ENCODE results near the gene PALB2.

PALB2 gene

DNA sequence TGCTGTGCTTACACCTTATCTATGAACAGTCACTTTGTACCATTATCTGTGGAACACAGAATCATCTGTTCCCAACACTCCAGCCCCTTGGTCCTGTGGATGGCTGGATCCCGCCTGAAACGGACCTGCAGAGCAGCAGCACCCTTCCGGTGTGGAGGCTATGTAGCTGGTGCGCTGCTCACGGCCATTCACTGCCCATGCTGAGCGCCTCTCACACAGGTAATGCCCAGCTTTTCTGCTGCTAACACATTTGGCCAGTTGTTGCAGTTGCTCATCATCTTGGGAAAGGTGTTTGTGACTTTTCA, 26.2 kb upstream of the PALB2 start:
- TF ChIP-seq SIN3A (IDR thresholded peaks at IDR 0.05; ENCODE audit: borderline replicate concordance, insufficient read depth, low read length) (no peak), TAF1 (IDR thresholded peaks at IDR 0.05; ENCODE audit: borderline replicate concordance, insufficient read depth, low read length) (no peak), POLR2AphosphoS5 (IDR thresholded peaks at IDR 0.05; ENCODE audit: low read depth, low read length) (no peak), FOXP2 (optimal IDR thresholded peaks at IDR 0.05; ENCODE audit: borderline replicate concordance, extremely low read depth, extremely low read length, insufficient read depth) (no peak)
- TF ChIP-seq, protein P1, sequence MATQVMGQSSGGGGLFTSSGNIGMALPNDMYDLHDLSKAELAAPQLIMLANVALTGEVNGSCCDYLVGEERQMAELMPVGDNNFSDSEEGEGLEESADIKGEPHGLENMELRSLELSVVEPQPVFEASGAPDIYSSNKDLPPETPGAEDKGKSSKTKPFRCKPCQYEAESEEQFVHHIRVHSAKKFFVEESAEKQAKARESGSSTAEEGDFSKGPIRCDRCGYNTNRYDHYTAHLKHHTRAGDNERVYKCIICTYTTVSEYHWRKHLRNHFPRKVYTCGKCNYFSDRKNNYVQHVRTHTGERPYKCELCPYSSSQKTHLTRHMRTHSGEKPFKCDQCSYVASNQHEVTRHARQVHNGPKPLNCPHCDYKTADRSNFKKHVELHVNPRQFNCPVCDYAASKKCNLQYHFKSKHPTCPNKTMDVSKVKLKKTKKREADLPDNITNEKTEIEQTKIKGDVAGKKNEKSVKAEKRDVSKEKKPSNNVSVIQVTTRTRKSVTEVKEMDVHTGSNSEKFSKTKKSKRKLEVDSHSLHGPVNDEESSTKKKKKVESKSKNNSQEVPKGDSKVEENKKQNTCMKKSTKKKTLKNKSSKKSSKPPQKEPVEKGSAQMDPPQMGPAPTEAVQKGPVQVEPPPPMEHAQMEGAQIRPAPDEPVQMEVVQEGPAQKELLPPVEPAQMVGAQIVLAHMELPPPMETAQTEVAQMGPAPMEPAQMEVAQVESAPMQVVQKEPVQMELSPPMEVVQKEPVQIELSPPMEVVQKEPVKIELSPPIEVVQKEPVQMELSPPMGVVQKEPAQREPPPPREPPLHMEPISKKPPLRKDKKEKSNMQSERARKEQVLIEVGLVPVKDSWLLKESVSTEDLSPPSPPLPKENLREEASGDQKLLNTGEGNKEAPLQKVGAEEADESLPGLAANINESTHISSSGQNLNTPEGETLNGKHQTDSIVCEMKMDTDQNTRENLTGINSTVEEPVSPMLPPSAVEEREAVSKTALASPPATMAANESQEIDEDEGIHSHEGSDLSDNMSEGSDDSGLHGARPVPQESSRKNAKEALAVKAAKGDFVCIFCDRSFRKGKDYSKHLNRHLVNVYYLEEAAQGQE (IDR thresholded peaks at IDR 0.05; ENCODE audit: insufficient read depth in 1 of 2, low read depth in 2 of 2, low read length in 2 of 2) = no peak

DNA sequence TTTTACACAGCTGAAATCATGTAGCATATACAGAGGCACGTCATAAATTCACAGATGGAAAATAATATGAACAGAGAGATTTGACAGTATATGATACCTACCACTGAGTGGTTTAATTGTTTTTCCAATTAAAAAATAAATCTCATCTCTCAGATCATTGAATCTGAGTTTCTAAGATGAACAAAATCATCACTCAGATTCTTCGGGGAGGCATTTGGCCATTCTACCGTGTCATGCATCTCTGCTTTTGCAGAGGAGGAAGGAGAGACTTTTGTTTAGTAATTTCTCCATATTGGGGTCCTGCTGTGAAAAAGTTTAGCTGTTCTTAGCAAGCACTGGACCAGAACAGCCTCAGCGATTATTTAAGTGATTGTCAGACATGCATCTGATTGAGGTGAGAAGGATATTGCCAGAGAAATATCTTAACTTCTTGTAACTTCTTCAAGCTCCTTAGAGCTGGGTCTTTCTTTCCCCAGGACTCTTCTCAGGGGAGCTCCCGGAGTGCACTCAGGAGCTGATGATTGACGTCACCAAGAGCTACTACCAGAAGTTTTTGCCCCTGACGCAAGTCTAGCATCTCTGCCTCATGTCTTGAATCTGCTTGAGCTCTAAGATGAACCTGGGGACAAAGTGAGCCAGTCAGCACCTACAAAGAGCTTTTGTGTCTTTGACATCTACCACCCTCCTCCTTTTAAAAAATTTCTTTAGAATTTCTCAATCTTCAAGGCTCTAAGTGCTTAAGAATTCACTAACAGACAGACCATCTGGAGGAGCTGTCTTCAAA, 25.7 kb upstream of the PALB2 start:
- TF ChIP-seq POLR2AphosphoS5 (IDR thresholded peaks at IDR 0.05; ENCODE audit: low read depth, low read length) = no peak
- TF ChIP-seq TAF1 (IDR thresholded peaks at IDR 0.05; ENCODE audit: borderline replicate concordance, insufficient read depth, low read length) = no peak
- no peak for TF ChIP-seq FOXP2 (optimal IDR thresholded peaks at IDR 0.05; ENCODE audit: borderline replicate concordance, extremely low read depth, extremely low read length, insufficient read depth)
- no peak for TF ChIP-seq SIN3A (IDR thresholded peaks at IDR 0.05; ENCODE audit: borderline replicate concordance, insufficient read depth, low read length)
- TF ChIP-seq, protein P1 (IDR thresholded peaks at IDR 0.05; ENCODE audit: insufficient read depth in 1 of 2, low read depth in 2 of 2, low read length in 2 of 2) = no peak

DNA sequence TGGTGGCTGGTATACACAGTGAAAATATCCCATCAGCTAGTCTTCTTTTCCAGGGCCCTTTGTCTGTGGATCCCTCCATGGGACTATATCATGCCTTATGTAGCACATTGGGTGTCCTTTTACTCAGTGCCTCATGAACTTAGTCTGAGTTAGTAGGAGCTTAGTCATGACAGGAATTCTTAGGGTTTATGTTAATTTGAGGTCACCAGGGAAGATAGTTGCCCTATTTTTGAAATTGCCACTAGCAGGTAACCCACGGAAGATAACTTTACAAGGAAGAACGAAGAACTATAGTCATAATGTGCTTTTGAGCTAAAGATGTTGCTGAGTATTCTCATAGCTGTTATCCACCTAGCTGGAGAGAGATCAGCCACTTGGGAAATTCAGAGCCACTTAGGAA, 22.8 kb upstream of the PALB2 start:
- no peak for TF ChIP-seq TAF1 (IDR thresholded peaks at IDR 0.05; ENCODE audit: borderline replicate concordance, insufficient read depth, low read length)
- TF ChIP-seq FOXP2 (optimal IDR thresholded peaks at IDR 0.05; ENCODE audit: borderline replicate concordance, extremely low read depth, extremely low read length, insufficient read depth) = no peak
- no peak for TF ChIP-seq SIN3A (IDR thresholded peaks at IDR 0.05; ENCODE audit: borderline replicate concordance, insufficient read depth, low read length)
- TF ChIP-seq, protein P1 (IDR thresholded peaks at IDR 0.05; ENCODE audit: insufficient read depth in 1 of 2, low read depth in 2 of 2, low read length in 2 of 2) = no peak
- no peak for TF ChIP-seq POLR2AphosphoS5 (IDR thresholded peaks at IDR 0.05; ENCODE audit: low read depth, low read length)

DNA sequence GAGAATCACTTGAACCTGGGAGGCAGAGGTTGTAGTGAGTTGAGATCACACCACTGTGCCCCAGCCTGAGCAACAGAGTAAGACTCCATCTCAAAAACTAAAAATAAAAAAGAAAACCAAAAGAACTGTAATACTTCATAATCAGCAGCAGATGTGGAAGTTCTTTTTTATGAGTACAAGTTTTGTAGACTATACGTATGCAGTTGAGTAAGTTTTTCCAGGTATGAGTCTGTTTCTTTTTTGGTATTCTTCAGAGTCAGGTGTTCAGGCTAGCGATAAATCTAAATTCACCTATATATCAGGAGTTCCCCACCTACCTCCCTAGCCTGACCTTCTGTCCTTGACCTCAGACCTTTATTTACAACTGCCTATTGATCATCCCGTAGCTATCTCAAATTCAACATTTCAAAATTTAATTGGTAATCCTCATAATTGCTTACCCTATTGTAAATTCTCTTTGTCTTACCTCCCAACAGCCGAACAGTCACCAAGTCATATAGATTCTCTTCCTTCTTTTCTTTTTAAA, 10.9 kb upstream of the PALB2 start:
- TF ChIP-seq SIN3A (IDR thresholded peaks at IDR 0.05; ENCODE audit: borderline replicate concordance, insufficient read depth, low read length) = no peak
- no peak for TF ChIP-seq TAF1 (IDR thresholded peaks at IDR 0.05; ENCODE audit: borderline replicate concordance, insufficient read depth, low read length)
- no peak for TF ChIP-seq POLR2AphosphoS5 (IDR thresholded peaks at IDR 0.05; ENCODE audit: low read depth, low read length)
- TF ChIP-seq, protein P1 (IDR thresholded peaks at IDR 0.05; ENCODE audit: insufficient read depth in 1 of 2, low read depth in 2 of 2, low read length in 2 of 2) = no peak
- TF ChIP-seq FOXP2 (optimal IDR thresholded peaks at IDR 0.05; ENCODE audit: borderline replicate concordance, extremely low read depth, extremely low read length, insufficient read depth) = no peak

Measured in PFSK-1 (cell line).